ENCODE measurements around the gene CDH16. TPM values are rescaled to one million over a fixed set of nuclear protein-coding genes. Genes with fewer than 3 reads are reported as not detected.

CDH16 gene
- total and polyA plus RNA-seq, 2 of the 13 experiments (the other 11 are each of a cell fraction or from before 2014, with no cell fraction given) = 2.7 to 3.9 TPM

- TF ChIP-seq ZNF740 (CRISPR knock-in tag; IDR thresholded peaks at IDR 0.05) (no peak), ZNF18 (CRISPR knock-in tag; IDR thresholded peaks at IDR 0.05; ENCODE audit: insufficient replicate concordance) (no peak), TMF1 (CRISPR knock-in tag; IDR thresholded peaks at IDR 0.05; ENCODE audit: low read depth) (peak; percentile 92), ZZZ3 (CRISPR knock-in tag; IDR thresholded peaks at IDR 0.05; ENCODE audit: borderline replicate concordance) (no peak), ZNF275 (CRISPR knock-in tag; IDR thresholded peaks at IDR 0.05; ENCODE audit: borderline replicate concordance) (0 out of 2 replicates have a peak, but pooled peaks have one; percentile 24), NCOR1 (IDR thresholded peaks at IDR 0.05; ENCODE audit: borderline replicate concordance, low read length) (no peak), SIN3B (IDR thresholded peaks at IDR 0.05; ENCODE audit: low read length) (no peak), RXRB (CRISPR knock-in tag; IDR thresholded peaks at IDR 0.05; ENCODE audit: borderline replicate concordance) (peak; percentile 57; the same call in 1 of the 2 replicates), ZNF569 (CRISPR knock-in tag; IDR thresholded peaks at IDR 0.05; ENCODE audit: borderline replicate concordance) (no peak), ZNF616 (CRISPR knock-in tag; IDR thresholded peaks at IDR 0.05; ENCODE audit: low read depth) (no peak), ZBTB40 (IDR thresholded peaks at IDR 0.05) (no peak), ZBTB40 (CRISPR knock-in tag; IDR thresholded peaks at IDR 0.05) (peak; percentile 51), ZNF121 (CRISPR knock-in tag; IDR thresholded peaks at IDR 0.05) (peak; percentile 87), RXRA (CRISPR knock-in tag; IDR thresholded peaks at IDR 0.05) (peak; percentile 68; the same call in 1 of the 2 replicates), NFE2 (CRISPR knock-in tag; IDR thresholded peaks at IDR 0.05) (no peak), ZNF12 (CRISPR knock-in tag; IDR thresholded peaks at IDR 0.05) (no peak; the same call in 1 of the 2 replicates), MXD4 (CRISPR knock-in tag; IDR thresholded peaks at IDR 0.05) (peak; percentile 83; the same call in 1 of the 2 replicates)
Measured at GRCh38 chr16:66935314-66936011, 16.8 kb upstream of the CDH16 start, which contains the start of gene CES2 (continued).

All from HepG2 (cell line).